NCI-H2029 (cell line): ENCODE data around the gene SNAPC5.
"Not testable (repeated sequence)": the region's sequence is repeated elsewhere in the genome, so short reads cannot be mapped to it uniquely, and the experiment has no call there.

Experiments
- DNase-seq: peaks from one replicate; lab custom pipeline; 2025; lab: John Stamatoyannopoulos, UW

The SNAPC5 gene

GRCh38 chr15:66491846-66492245 lies 5.7 kb downstream of the SNAPC5 start:
- DNase-seq: no peak

GRCh38 chr15:66489179-66489791 lies 8.3 kb downstream of the SNAPC5 start:
- DNase-seq: no peak

GRCh38 chr15:66488525-66488924 lies 9.0 kb downstream of the SNAPC5 start:
- DNase-seq: no peak

GRCh38 chr15:66486887-66487286 lies 10.7 kb downstream of the SNAPC5 start:
- DNase-seq: no peak

- no peak for DNase-seq
Measured at GRCh38 chr15:66484539-66485112, 12.9 kb downstream of the SNAPC5 start.

- DNase-seq: no peak
Measured at GRCh38 chr15:66483131-66483566, 14.4 kb downstream of the SNAPC5 start.

GRCh38 chr15:66482539-66482938 lies 15.0 kb downstream of the SNAPC5 start:
- DNase-seq: no peak

- no peak for DNase-seq
Measured at GRCh38 chr15:66481107-66481856, 16.3 kb downstream of the SNAPC5 start.

- DNase-seq: no peak
Measured at GRCh38 chr15:66480267-66480666, 17.3 kb downstream of the SNAPC5 start.

GRCh38 chr15:66477011-66477410 lies 20.6 kb downstream of the SNAPC5 start:
- no peak for DNase-seq

GRCh38 chr15:66476535-66476934 lies 21.0 kb downstream of the SNAPC5 start:
- DNase-seq: no peak

- DNase-seq: no peak
Measured at GRCh38 chr15:66474963-66475362, 22.6 kb downstream of the SNAPC5 start.

- DNase-seq: no peak
Measured at GRCh38 chr15:66474135-66474534, 23.4 kb downstream of the SNAPC5 start.

GRCh38 chr15:66472176-66472999 lies 25.2 kb downstream of the SNAPC5 start:
- DNase-seq: no peak

GRCh38 chr15:66470825-66471224 lies 26.7 kb downstream of the SNAPC5 start:
- not testable (repeated sequence) for DNase-seq

- not testable (repeated sequence) for DNase-seq
Measured at GRCh38 chr15:66467162-66468040, 30.2 kb downstream of the SNAPC5 start.

- DNase-seq: not testable (repeated sequence)
Measured at GRCh38 chr15:66465294-66465693, 32.3 kb downstream of the SNAPC5 start.

GRCh38 chr15:66462627-66463026 lies 34.9 kb downstream of the SNAPC5 start:
- no peak for DNase-seq

- no peak for DNase-seq
Measured at GRCh38 chr15:66461917-66462316, 35.6 kb downstream of the SNAPC5 start.

GRCh38 chr15:66461294-66461693 lies 36.3 kb downstream of the SNAPC5 start:
- DNase-seq: not testable (repeated sequence)
